ENCODE data around the gene BRS3. TPM values are rescaled to one million over a fixed set of nuclear protein-coding genes. Genes with fewer than 3 reads are reported as not detected.

Gene BRS3
- not detected for total RNA-seq

GRCh38 chrX:136487647-136488046 is at the start of gene BRS3:
TSS of gene BRS3 (plus strand) at chrX:136487947. CDS start at chrX:136488115, 168 bp downstream.

GRCh38 chrX:136497556-136498052 is 9.9 kb downstream of the BRS3 start, which contains the start of gene HTATSF1:
TSS of gene HTATSF1 (plus strand) at chrX:136497592. CDS start at chrX:136497685, 93 bp downstream.

GRCh38 chrX:136531951-136532350 is 44.2 kb downstream of the BRS3 start, which contains the start of gene VGLL1:
TSS of gene VGLL1 (plus strand) at chrX:136532215. CDS start at chrX:136536021, 3,806 bp downstream.

Other genes starting within 250 kb of the BRS3 start
- 10 to 100 TPM in 1 of 2 donors, 1 to 10 TPM in 1; 9.7 to 12.0 TPM for gene MAP7D3, start 236.5 kb upstream of the BRS3 start, total RNA-seq
- not detected for gene ADGRG4, start 187.0 kb upstream of the BRS3 start, total RNA-seq
- 10 to 100 TPM; 20.0 to 24.0 TPM for gene HTATSF1, start 9.6 kb downstream of the BRS3 start, total RNA-seq
- gene VGLL1, start 44.3 kb downstream of the BRS3 start, total RNA-seq, result not detected
- not detected for gene CD40LG, start 160.2 kb downstream of the BRS3 start, total RNA-seq